ENCODE data around the gene WDR12. TPM values are rescaled to one million over a fixed set of nuclear protein-coding genes. Genes with fewer than 3 reads are reported as not detected.
"Not testable (repeated sequence)": the region's sequence is repeated elsewhere in the genome, so short reads cannot be mapped to it uniquely, and the experiment has no call there.

WDR12 gene
- polyA plus RNA-seq, 2 of the 4 experiments (the other 2 are of a cell fraction) = 53.6 to 120 TPM

DNA sequence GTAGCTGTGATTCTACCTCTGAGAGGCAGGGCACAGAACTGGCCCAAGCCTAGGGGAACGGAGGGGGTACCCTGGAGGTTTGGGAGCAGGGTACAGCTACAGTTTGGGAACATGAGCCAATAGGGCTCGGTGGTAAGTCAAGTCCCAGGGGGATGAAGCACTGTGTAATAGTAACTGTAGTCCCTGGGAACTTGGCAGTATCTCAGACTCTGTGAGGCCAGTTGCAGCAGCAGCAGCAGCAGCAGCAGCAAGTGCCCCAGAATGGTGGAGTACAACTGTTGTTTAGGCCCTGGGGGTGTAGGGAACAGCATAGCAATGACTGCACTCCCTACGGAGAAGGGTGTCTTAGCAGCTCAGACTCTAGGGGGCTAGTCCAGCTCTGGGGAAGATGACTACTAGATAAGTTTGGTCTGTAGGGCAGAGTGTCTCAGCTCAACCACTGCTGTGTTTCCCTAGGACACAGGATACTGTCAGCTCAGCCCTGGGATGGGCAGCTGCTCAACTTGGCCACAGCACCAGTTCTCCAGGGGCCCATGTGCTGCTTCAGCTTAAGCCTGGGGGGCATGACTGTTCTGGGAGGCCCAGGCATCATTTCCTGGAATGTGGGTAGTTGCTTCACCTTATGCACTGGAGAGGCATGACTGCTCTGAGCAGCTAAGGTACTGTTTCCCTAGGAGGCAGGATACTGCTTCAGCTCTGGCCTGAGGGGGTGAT, 21.1 kb upstream of the WDR12 start:
- FAIRE-seq (no peak), ATAC-seq (peak in 1 of 2 experiments; percentile 42; a peak in 2 of 6 replicates), DNase-seq (ENCODE audit: low read depth in 1 of 2, low spot score in 1 of 2) (no peak)
- Histone ChIP-seq H3K27ac (no peak overlapping the region), H3K4me2 (no peak overlapping the region), H3K4me1 (no peaks in the 10 kb centered on the region), H3K4me3 (no peak overlapping the region), H3K9me3 (no peaks in the 10 kb centered on the region)
- POLR2A ChIA-PET = no interaction called here
- WGBS (ENCODE audit: missing lambda C conversion rate) = 92% methylated on average over 3 of the region's 3 CpGs
- CTCF ChIA-PET = interaction anchor here (0.8 to 1.6 kb wide), 3 partner anchors 9 to 344 kb away, joined by 3 read pairs; no protein-coding TSS in a partner anchor
- TF ChIP-seq ZNF302 (CRISPR knock-in tag; IDR thresholded peaks at IDR 0.05) (no peak), ZSCAN20 (CRISPR knock-in tag; IDR thresholded peaks at IDR 0.05) (no peak), RNF2 (IDR thresholded peaks at IDR 0.05; ENCODE audit: borderline replicate concordance, low read depth) (no peak), EHMT2 (IDR thresholded peaks at IDR 0.05; ENCODE audit: low read depth) (no peak), CHD2 (IDR thresholded peaks at IDR 0.05; ENCODE audit: low read length, partially characterized antibody) (no peak)
- TF ChIP-seq, protein P1, sequence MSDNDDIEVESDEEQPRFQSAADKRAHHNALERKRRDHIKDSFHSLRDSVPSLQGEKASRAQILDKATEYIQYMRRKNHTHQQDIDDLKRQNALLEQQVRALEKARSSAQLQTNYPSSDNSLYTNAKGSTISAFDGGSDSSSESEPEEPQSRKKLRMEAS (IDR thresholded peaks at IDR 0.05) = no peak
- TF ChIP-seq, protein P2, sequence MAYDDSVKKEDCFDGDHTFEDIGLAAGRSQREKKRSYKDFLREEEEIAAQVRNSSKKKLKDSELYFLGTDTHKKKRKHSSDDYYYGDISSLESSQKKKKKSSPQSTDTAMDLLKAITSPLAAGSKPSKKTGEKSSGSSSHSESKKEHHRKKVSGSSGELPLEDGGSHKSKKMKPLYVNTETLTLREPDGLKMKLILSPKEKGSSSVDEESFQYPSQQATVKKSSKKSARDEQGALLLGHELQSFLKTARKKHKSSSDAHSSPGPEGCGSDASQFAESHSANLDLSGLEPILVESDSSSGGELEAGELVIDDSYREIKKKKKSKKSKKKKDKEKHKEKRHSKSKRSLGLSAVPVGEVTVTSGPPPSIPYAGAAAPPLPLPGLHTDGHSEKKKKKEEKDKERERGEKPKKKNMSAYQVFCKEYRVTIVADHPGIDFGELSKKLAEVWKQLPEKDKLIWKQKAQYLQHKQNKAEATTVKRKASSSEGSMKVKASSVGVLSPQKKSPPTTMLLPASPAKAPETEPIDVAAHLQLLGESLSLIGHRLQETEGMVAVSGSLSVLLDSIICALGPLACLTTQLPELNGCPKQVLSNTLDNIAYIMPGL (CRISPR knock-in tag; IDR thresholded peaks at IDR 0.05; ENCODE audit: borderline replicate concordance) = no peak
- TF ChIP-seq, protein P3, sequence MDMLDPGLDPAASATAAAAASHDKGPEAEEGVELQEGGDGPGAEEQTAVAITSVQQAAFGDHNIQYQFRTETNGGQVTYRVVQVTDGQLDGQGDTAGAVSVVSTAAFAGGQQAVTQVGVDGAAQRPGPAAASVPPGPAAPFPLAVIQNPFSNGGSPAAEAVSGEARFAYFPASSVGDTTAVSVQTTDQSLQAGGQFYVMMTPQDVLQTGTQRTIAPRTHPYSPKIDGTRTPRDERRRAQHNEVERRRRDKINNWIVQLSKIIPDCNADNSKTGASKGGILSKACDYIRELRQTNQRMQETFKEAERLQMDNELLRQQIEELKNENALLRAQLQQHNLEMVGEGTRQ (IDR thresholded peaks at IDR 0.05) = no peak

DNA sequence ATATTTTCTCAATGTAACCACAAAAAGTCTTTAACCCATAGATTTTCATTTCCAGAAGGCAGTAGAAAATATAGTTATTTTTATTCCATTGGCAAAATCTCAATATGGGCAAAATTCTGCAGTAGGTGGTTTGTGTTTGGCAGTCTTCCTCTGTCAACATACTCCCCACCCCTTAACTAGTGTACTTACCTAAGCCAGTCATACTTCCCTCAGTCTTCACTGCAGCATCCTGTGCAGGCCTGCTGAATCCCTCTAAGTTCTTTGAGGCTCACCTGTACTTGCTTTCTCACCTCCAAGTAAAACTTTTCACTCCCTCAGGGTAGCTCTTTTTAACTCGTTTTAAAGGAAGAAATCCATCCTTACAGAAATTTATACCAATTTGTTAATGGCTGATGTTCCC, 7.4 kb upstream of the WDR12 start:
- H3K4me1 ChIP-seq = no peaks in the 10 kb centered on the region
- ATAC-seq = no peak
- ChIA-PET POLR2A (interaction anchor here (0.7 kb wide), 1 partner anchor 17 kb away, joined by 3 read pairs; no protein-coding TSS in a partner anchor), CTCF (no interaction called here)
- no peak overlapping the region for H3K4me2 ChIP-seq
- 53% methylated on average over 1 of the region's 1 CpG for WGBS (ENCODE audit: missing lambda C conversion rate)
- TF ChIP-seq HEYL (CRISPR knock-in tag; IDR thresholded peaks at IDR 0.05) (no peak), TFCP2L1 (CRISPR knock-in tag; IDR thresholded peaks at IDR 0.05) (no peak), FOSL2 (IDR thresholded peaks at IDR 0.05) (no peak), FOSL2 (CRISPR knock-in tag; IDR thresholded peaks at IDR 0.05) (no peak), ZSCAN20 (CRISPR knock-in tag; IDR thresholded peaks at IDR 0.05) (no peak), ZNF302 (CRISPR knock-in tag; IDR thresholded peaks at IDR 0.05) (no peak), EHMT2 (IDR thresholded peaks at IDR 0.05; ENCODE audit: low read depth) (no peak), EP300 (IDR thresholded peaks at IDR 0.05) (no peak), RARB (CRISPR knock-in tag; IDR thresholded peaks at IDR 0.05) (no peak), RAD21 (conservative IDR thresholded peaks at IDR 0.05 in 1 of 2, IDR thresholded peaks at IDR 0.05 in 1 of 2) (no peak), JUN (IDR thresholded peaks at IDR 0.05) (no peak), MAFK (IDR thresholded peaks at IDR 0.05; ENCODE audit: partially characterized antibody) (no peak), POLR2AphosphoS2 (conservative IDR thresholded peaks at IDR 0.05; ENCODE audit: low read length) (no peak), POLR2A (IDR thresholded peaks at IDR 0.05; ENCODE audit: low read length) (no peak), MYC (IDR thresholded peaks at IDR 0.05; ENCODE audit: borderline replicate concordance, low read length) (no peak), RFX5 (IDR thresholded peaks at IDR 0.05) (no peak), FOXS1 (CRISPR knock-in tag; IDR thresholded peaks at IDR 0.05) (no peak)
- TF ChIP-seq, protein P4, sequence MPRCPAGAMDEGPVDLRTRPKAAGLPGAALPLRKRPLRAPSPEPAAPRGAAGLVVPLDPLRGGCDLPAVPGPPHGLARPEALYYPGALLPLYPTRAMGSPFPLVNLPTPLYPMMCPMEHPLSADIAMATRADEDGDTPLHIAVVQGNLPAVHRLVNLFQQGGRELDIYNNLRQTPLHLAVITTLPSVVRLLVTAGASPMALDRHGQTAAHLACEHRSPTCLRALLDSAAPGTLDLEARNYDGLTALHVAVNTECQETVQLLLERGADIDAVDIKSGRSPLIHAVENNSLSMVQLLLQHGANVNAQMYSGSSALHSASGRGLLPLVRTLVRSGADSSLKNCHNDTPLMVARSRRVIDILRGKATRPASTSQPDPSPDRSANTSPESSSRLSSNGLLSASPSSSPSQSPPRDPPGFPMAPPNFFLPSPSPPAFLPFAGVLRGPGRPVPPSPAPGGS (IDR thresholded peaks at IDR 0.05) = no peak
- TF ChIP-seq, protein P5, sequence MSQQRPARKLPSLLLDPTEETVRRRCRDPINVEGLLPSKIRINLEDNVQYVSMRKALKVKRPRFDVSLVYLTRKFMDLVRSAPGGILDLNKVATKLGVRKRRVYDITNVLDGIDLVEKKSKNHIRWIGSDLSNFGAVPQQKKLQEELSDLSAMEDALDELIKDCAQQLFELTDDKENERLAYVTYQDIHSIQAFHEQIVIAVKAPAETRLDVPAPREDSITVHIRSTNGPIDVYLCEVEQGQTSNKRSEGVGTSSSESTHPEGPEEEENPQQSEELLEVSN (IDR thresholded peaks at IDR 0.05; ENCODE audit: borderline replicate concordance, low read depth) = no peak
- TF ChIP-seq, protein P6, sequence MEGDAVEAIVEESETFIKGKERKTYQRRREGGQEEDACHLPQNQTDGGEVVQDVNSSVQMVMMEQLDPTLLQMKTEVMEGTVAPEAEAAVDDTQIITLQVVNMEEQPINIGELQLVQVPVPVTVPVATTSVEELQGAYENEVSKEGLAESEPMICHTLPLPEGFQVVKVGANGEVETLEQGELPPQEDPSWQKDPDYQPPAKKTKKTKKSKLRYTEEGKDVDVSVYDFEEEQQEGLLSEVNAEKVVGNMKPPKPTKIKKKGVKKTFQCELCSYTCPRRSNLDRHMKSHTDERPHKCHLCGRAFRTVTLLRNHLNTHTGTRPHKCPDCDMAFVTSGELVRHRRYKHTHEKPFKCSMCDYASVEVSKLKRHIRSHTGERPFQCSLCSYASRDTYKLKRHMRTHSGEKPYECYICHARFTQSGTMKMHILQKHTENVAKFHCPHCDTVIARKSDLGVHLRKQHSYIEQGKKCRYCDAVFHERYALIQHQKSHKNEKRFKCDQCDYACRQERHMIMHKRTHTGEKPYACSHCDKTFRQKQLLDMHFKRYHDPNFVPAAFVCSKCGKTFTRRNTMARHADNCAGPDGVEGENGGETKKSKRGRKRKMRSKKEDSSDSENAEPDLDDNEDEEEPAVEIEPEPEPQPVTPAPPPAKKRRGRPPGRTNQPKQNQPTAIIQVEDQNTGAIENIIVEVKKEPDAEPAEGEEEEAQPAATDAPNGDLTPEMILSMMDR (IDR thresholded peaks at IDR 0.05) = no peak
- FAIRE-seq = no peak
- H3K27ac ChIP-seq = no peak overlapping the region
- no peak for DNase-seq (ENCODE audit: low read depth in 1 of 2, low spot score in 1 of 2)
- no peak overlapping the region for H3K4me3 ChIP-seq
- H3K9me3 ChIP-seq = no peaks in the 10 kb centered on the region

DNA sequence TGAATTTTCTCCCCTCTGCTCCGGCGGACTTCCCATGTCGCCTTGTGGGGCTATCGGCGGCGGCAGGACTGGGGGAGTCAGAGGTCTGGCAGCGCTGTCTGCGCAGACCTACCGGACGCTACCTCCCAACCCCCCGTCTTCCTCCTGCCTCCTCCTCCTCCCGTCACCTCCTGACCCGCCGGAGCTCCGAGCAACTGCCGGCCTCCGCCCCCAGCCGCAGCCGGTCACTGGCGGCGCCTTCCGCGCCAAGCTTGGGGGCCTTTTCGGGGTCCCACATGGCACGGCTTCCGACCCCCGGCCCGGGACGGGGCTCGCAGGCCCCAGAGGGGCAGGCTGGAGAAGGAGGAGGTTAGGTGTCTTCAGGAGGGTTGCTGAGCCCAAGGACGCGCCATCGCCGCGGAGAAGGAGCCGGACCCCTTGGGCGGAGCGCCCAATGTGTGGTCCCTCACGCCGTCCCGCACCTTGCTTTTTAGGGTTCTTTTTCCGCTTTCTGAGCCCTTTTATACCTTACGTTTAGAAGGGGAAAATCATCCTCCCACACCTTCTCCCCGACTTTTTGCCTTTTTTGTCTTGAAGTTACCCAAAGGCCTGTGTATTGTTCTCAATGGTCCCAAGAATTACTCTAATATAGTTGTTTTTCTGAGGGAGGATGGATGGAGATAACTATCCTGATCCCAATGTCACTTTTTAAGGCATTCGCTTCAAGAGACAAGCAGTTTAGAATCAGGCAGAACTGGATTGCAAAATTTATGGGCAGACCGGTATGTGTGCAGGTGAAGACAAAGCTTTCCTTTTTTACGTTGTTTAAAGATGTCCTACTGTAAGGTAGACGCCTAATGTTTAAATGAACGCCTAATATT, 1.1 kb upstream of the WDR12 start:
- POLR2A ChIA-PET = interaction anchor here (0.6 kb wide), 1 partner anchor 49 kb away, joined by 3 read pairs; no protein-coding TSS in a partner anchor
- WGBS (ENCODE audit: missing lambda C conversion rate) = 4% methylated on average over 8 of the region's 49 CpGs
- peak overlapping the region; percentile 84 for H3K4me3 ChIP-seq
- not testable (repeated sequence) for FAIRE-seq, H3K9me3 ChIP-seq
- DNase-seq (ENCODE audit: low read depth in 1 of 2, low spot score in 1 of 2) (peak in 1 of 2 experiments; percentile 31), ATAC-seq (peak; percentile 87)
- H3K4me1 ChIP-seq = peaks cover 15% of the 10 kb centered on the region; the same call in 1 of the 3 replicates
- H3K4me2 ChIP-seq = peak overlapping the region; percentile 68
- peak overlapping the region; percentile 86 to 95 for H3K27ac ChIP-seq
- CTCF ChIA-PET = interaction anchor here (0.8 kb wide), 1 partner anchor 184 kb away, joined by 3 read pairs; no protein-coding TSS in a partner anchor

Data from A549 (cell line).